HG03520 (cell line): ENCODE results near the gene COMMD4.
"Not testable (repeated sequence)": the region's sequence is repeated elsewhere in the genome, so short reads cannot be mapped to it uniquely, and the experiment has no call there.

Experiments
- ATAC-seq: cut with Tn5 transposase; IDR thresholded peaks from one replicate; pipeline ENCODE4 v1.9.1; 2021; ENCODE audit warnings: mild to moderate bottlenecking, moderate library complexity; ENCODE audit not compliant: unreplicated experiment

The COMMD4 gene

GRCh38 chr15:75369897-75370581, 34.2 kb downstream of the COMMD4 start:
- no peak for ATAC-seq

- no peak for ATAC-seq
Observed at GRCh38 chr15:75371486-75371885, 35.6 kb downstream of the COMMD4 start.

- no peak for ATAC-seq
Observed at GRCh38 chr15:75371901-75372688, 36.2 kb downstream of the COMMD4 start.

- no peak for ATAC-seq
Observed at GRCh38 chr15:75380773-75381172, 44.9 kb downstream of the COMMD4 start.

GRCh38 chr15:75383986-75384385, 48.1 kb downstream of the COMMD4 start:
- ATAC-seq = not testable (repeated sequence)
